Fibroblast of mammary gland (primary cell): ENCODE data around the gene ELOVL1.
"Not testable (repeated sequence)": the region's sequence is repeated elsewhere in the genome, so short reads cannot be mapped to it uniquely, and the experiment has no call there.

Experiments
- DNase-seq: peaks from one replicate; pipeline ENCODE4 v3.0.0-alpha.2; 2010; ENCODE audit warnings: low read depth
- H3K4me3 ChIP-seq: 2 replicates; pipeline ENCODE4 v1.5.1; 2011; ENCODE audit warnings: low read depth, mild to moderate bottlenecking, low read length, moderate library complexity; ENCODE audit not compliant: control insufficient read depth
- CTCF ChIP-seq: conservative IDR thresholded peaks from 2 replicates; pipeline ENCODE4 v1.5.1; 2011; ENCODE audit warnings: low read depth, low read length, inconsistent platforms; ENCODE audit not compliant: control insufficient read depth, insufficient read depth

The ELOVL1 gene

GRCh38 chr1:43370564-43370963 lies 2.8 kb upstream of the ELOVL1 start:
- DNase-seq = no peak
- no peak for TF ChIP-seq CTCF
- no peak overlapping the region for H3K4me3 ChIP-seq

GRCh38 chr1:43369779-43370178 lies 2.0 kb upstream of the ELOVL1 start:
- not testable (repeated sequence) for DNase-seq, H3K4me3 ChIP-seq

GRCh38 chr1:43368646-43369020 lies 822 bp upstream of the ELOVL1 start:
- no peak for TF ChIP-seq CTCF
- H3K4me3 ChIP-seq = peak overlapping the region; percentile 66
- no peak for DNase-seq

- no peak for DNase-seq
- peak overlapping the region; percentile 82 for H3K4me3 ChIP-seq
- no peak for TF ChIP-seq CTCF
Observed at GRCh38 chr1:43367026-43367903, 546 bp downstream of the ELOVL1 start.

- DNase-seq = no peak
- H3K4me3 ChIP-seq = peak overlapping the region; percentile 82
- TF ChIP-seq CTCF = no peak
Observed at GRCh38 chr1:43366601-43367025, 1.2 kb downstream of the ELOVL1 start.

- no peak for DNase-seq
- H3K4me3 ChIP-seq = peak overlapping the region; percentile 82
- no peak for TF ChIP-seq CTCF
Observed at GRCh38 chr1:43366179-43366578, 1.6 kb downstream of the ELOVL1 start.

- no peak for TF ChIP-seq CTCF
Observed at GRCh38 chr1:43365678-43366077, 2.1 kb downstream of the ELOVL1 start.

More at GRCh38 chr1:43365678-43366077, 2.1 kb downstream of the ELOVL1 start:
- DNase-seq = no peak
- H3K4me3 ChIP-seq = no peak overlapping the region
